Endothelial cell (in vitro differentiated cells): ENCODE data around the gene PIGU. TPM values are rescaled to one million over a fixed set of nuclear protein-coding genes. Genes with fewer than 3 reads are reported as not detected.

Source experiments
- DNase-seq: peaks from one replicate; pipeline ENCODE4 v3.0.0; 2021; ENCODE audit warnings: low spot score
- H3K27ac Mint-ChIP-seq: one replicate; pipeline ENCODE4 v1.8.0; 2021; ENCODE audit warnings: mixed read lengths, inconsistent platforms; ENCODE audit not compliant: unreplicated experiment
- H3K27me3 Mint-ChIP-seq: one replicate; pipeline ENCODE4 v1.8.0; 2021; ENCODE audit warnings: mild to moderate bottlenecking, moderate library complexity, mixed read lengths, inconsistent platforms; ENCODE audit not compliant: unreplicated experiment
- H3K36me3 Mint-ChIP-seq: one replicate; pipeline ENCODE4 v1.8.0; 2021; ENCODE audit warnings: mild to moderate bottlenecking, low read depth, mixed read lengths, inconsistent platforms; ENCODE audit not compliant: unreplicated experiment
- H3K4me1 Mint-ChIP-seq: one replicate; pipeline ENCODE4 v1.8.0; 2021; ENCODE audit warnings: mild to moderate bottlenecking, mixed read lengths, inconsistent platforms; ENCODE audit not compliant: unreplicated experiment
- H3K4me3 Mint-ChIP-seq: one replicate; pipeline ENCODE4 v1.8.0; 2021; ENCODE audit warnings: mild to moderate bottlenecking, mixed read lengths, inconsistent platforms; ENCODE audit not compliant: unreplicated experiment
- H3K9me3 Mint-ChIP-seq: one replicate; pipeline ENCODE4 v1.8.0; 2021; ENCODE audit warnings: mixed read lengths, inconsistent platforms; ENCODE audit not compliant: unreplicated experiment
- CTCF ChIP-seq: fragments of 200-600 bp; sonication (generic); IDR thresholded peaks from one replicate; pipeline ENCODE4 v1.5.0; 2021; ENCODE audit warnings: antibody characterized with exemption; ENCODE audit not compliant: unreplicated experiment
- total RNA-seq: library from RNA; stranded (reverse); fragmentation: NEBNext Ultra II Directional; extraction: Animal tissue kit (Norgen Biotek cat#: 25700); gene quantifications from one replicate; pipeline ENCODE4 v1.2.1, GENCODE V29; 2021; ENCODE audit not compliant: unreplicated experiment

Gene PIGU
- total RNA-seq, 1 donor from 2014 or later = 16.5 TPM

- DNase-seq = no peak
- TF ChIP-seq CTCF = no peak
These were observed 107.3 kb downstream of the PIGU start for GRCh38 chr20:34569598-34569997.

GRCh38 chr20:34567892-34568865 lies 108.7 kb downstream of the PIGU start:
- Mint-ChIP-seq H3K36me3 (peaks cover 10% of the 10 kb centered on the region), H3K4me1 (peaks cover 18% of the 10 kb centered on the region), H3K9me3 (no peaks in the 10 kb centered on the region), H3K4me3 (no peak overlapping the region), H3K27me3 (peaks cover 2% of the 10 kb centered on the region), H3K27ac (peak overlapping the region; percentile 14)
- no peak for DNase-seq
- TF ChIP-seq CTCF = no peak

More at GRCh38 chr20:34569598-34569997, 107.3 kb downstream of the PIGU start:
- H3K36me3 Mint-ChIP-seq = peaks cover 8% of the 10 kb centered on the region
- peaks cover 4% of the 10 kb centered on the region for H3K27me3 Mint-ChIP-seq
- no peak overlapping the region for H3K4me3 Mint-ChIP-seq
- H3K4me1 Mint-ChIP-seq = peaks cover 18% of the 10 kb centered on the region
- no peak overlapping the region for H3K27ac Mint-ChIP-seq
- no peaks in the 10 kb centered on the region for H3K9me3 Mint-ChIP-seq

- Mint-ChIP-seq H3K27me3 (peaks cover 2% of the 10 kb centered on the region), H3K36me3 (peaks cover 10% of the 10 kb centered on the region), H3K27ac (peak overlapping the region; percentile 57), H3K4me3 (no peak overlapping the region), H3K9me3 (no peaks in the 10 kb centered on the region), H3K4me1 (peaks cover 18% of the 10 kb centered on the region)
- TF ChIP-seq CTCF = no peak
- DNase-seq = no peak
These were observed 109.7 kb downstream of the PIGU start for GRCh38 chr20:34566978-34567891.

- peaks cover 11% of the 10 kb centered on the region for H3K36me3 Mint-ChIP-seq
- no peak overlapping the region for H3K4me3 Mint-ChIP-seq
- no peak overlapping the region for H3K27ac Mint-ChIP-seq
- no peak for TF ChIP-seq CTCF
- peaks cover 5% of the 10 kb centered on the region for H3K27me3 Mint-ChIP-seq
- no peak for DNase-seq
- H3K4me1 Mint-ChIP-seq = peaks cover 7% of the 10 kb centered on the region
- H3K9me3 Mint-ChIP-seq = no peaks in the 10 kb centered on the region
These were observed 112.1 kb downstream of the PIGU start for GRCh38 chr20:34564833-34565232.
